HCT116 (cell line): ENCODE results near the gene ZBTB49. TPM values are rescaled to one million over a fixed set of nuclear protein-coding genes. Genes with fewer than 3 reads are reported as not detected.

ENCODE experiments used
- ATAC-seq: fragments of 200-7000 bp; cut with Tn5 transposase; 2 replicates; pipeline ENCODE4 v1.9.1; 2020; ENCODE audit warnings: mild to moderate bottlenecking, moderate library complexity
- BruUV-seq: library from RNA; stranded (reverse); fragments of 400-500 nt; replicated peaks from 2 replicates; lab custom pipeline; 2021; lab: Mats Ljungman, UMichigan
- CTCF ChIA-PET: fragments of 300-600 bp; sonication (Branson Sonifier 250); formaldehyde crosslinking; loops from one replicate; lab custom pipeline; 2021; ENCODE audit warnings: antibody characterized with exemption; lab: Charles Lee
- POLR2A ChIA-PET: fragments of 300-600, 350-600 bp; sonication (Branson Sonifier 250); formaldehyde crosslinking; loops from one replicate; lab custom pipeline; 2021; ENCODE audit warnings: antibody characterized with exemption; lab: Charles Lee
- RAD21 ChIA-PET, 2 experiments: fragments of 300-600 bp; sonication (Branson Sonifier 250); formaldehyde crosslinking; loops; one replicate each; lab custom pipeline; 2023; ENCODE audit warnings: low total read pairs in 2 of 2; ENCODE audit not compliant: uncharacterized antibody in 2 of 2, unreplicated experiment in 2 of 2, low non-redundant PET in 1 of 2; lab: Charles Lee
- DNase-seq: peaks from one replicate; pipeline ENCODE4 v3.0.0-alpha.2; 2010; ENCODE audit warnings: low read depth, low spot score
- H2AFZ ChIP-seq: fragments of 200-600 bp; shearing (Covaris generic), sonication (generic); 2 replicates; pipeline ENCODE4 v1.6.1; 2017; ENCODE audit warnings: low read depth, mixed run types, mixed read lengths, antibody characterized with exemption, low read length; ENCODE audit not compliant: poor library complexity, severe bottlenecking
- H3K27ac ChIP-seq: 2 replicates; pipeline ENCODE4 v1.5.1; 2012; ENCODE audit warnings: low read depth, low read length
- H3K27me3 ChIP-seq: fragments of 200-600 bp; sonication (generic); 2 replicates; pipeline ENCODE4 v1.6.1; 2016; ENCODE audit warnings: mixed run types, low read length, mixed read lengths; ENCODE audit not compliant: insufficient read depth
- H3K36me3 ChIP-seq, 2 experiments: fragments of 200-500 bp in 1 of 2; fragments of 200-600 bp in 1 of 2; sonication (Bioruptor generic) in 1 of 2; sonication (generic) in 1 of 2; 2 replicates each; pipeline versions ENCODE4 v1.5.1 to v1.6.1; 2014 to 2016; ENCODE audit warnings: low read length in 2 of 2, inconsistent platforms in 1 of 2, mixed read lengths in 1 of 2, mixed run types in 1 of 2; ENCODE audit not compliant: insufficient read depth in 2 of 2, control insufficient read depth in 1 of 2
- H3K4me1 ChIP-seq, 2 experiments: fragments of 200-600 bp in 1 of 2; sonication (generic) in 1 of 2; 2 replicates each; pipeline versions ENCODE4 v1.5.1 to v1.6.1; 2012 to 2017; ENCODE audit warnings: low read length in 2 of 2, inconsistent platforms in 1 of 2, mild to moderate bottlenecking in 1 of 2, mixed read lengths in 1 of 2, mixed run types in 1 of 2, moderate library complexity in 1 of 2; ENCODE audit not compliant: insufficient read depth in 2 of 2, control insufficient read depth in 1 of 2
- H3K4me2 ChIP-seq: fragments of 200-600 bp; sonication (generic); 2 replicates; pipeline ENCODE4 v1.6.1; 2017; ENCODE audit warnings: mixed run types, low read length, mixed read lengths
- H3K4me3 ChIP-seq, 2 experiments: fragments of 200-600 bp in 1 of 2; sonication (generic) in 1 of 2; replicated peaks in 1 of 2; 2 replicates each; pipeline ENCODE4 v1.5.1; 2011 to 2016; ENCODE audit warnings: low read length in 2 of 2, control low read depth in 1 of 2, low read depth in 1 of 2, mild to moderate bottlenecking in 1 of 2, mixed read lengths in 1 of 2, mixed run types in 1 of 2
- H3K79me2 ChIP-seq: fragments of 200-600 bp; sonication (generic); 2 replicates; pipeline ENCODE4 v1.6.1; 2017; ENCODE audit warnings: mild to moderate bottlenecking, mixed run types, low read length, moderate library complexity, mixed read lengths; ENCODE audit not compliant: insufficient read depth
- H3K9ac ChIP-seq: fragments of 200-600 bp; sonication (generic); 2 replicates; pipeline ENCODE4 v1.6.1; 2016; ENCODE audit warnings: low read length, mixed read lengths
- H3K9me2 ChIP-seq: fragments of 200-600 bp; sonication (generic), shearing (Covaris generic); 2 replicates; pipeline ENCODE4 v1.6.1; 2017; ENCODE audit warnings: mixed run types, mild to moderate bottlenecking, moderate library complexity; ENCODE audit not compliant: insufficient read depth
- H3K9me3 ChIP-seq, 2 experiments: fragments of 200-500 bp in 1 of 2; fragments of 200-600 bp in 1 of 2; sonication (Bioruptor generic) in 1 of 2; sonication (generic) in 1 of 2; 2 replicates each; pipeline ENCODE4 v1.6.1; 2014 to 2017; ENCODE audit warnings: low read length in 2 of 2, mixed read lengths in 2 of 2, inconsistent platforms in 1 of 2, low read depth in 1 of 2, mild to moderate bottlenecking in 1 of 2, mixed run types in 1 of 2, moderate library complexity in 1 of 2; ENCODE audit not compliant: control insufficient read depth in 1 of 2, insufficient read depth in 1 of 2
- H4K20me1 ChIP-seq: fragments of 200-600 bp; sonication (generic), shearing (Covaris generic); 2 replicates; pipeline ENCODE4 v1.6.1; 2017; ENCODE audit warnings: mixed run types, mild to moderate bottlenecking, moderate library complexity; ENCODE audit not compliant: insufficient read depth
- MAX ChIP-seq: IDR thresholded peaks from 2 replicates; pipeline ENCODE4 v1.6.1; 2012
- POLR2AphosphoS5 ChIP-seq: IDR thresholded peaks from 2 replicates; pipeline ENCODE4 v1.6.1; 2011; ENCODE audit warnings: mild to moderate bottlenecking, low read depth, low read length, moderate library complexity
- RAD21 ChIP-seq: IDR thresholded peaks from 2 replicates; pipeline ENCODE4 v1.6.1; 2012; ENCODE audit warnings: low read depth, mild to moderate bottlenecking
- SRF ChIP-seq: IDR thresholded peaks from 2 replicates; pipeline ENCODE4 v1.6.1; 2012; ENCODE audit warnings: low read depth
- YY1 ChIP-seq: IDR thresholded peaks from 2 replicates; pipeline ENCODE4 v1.6.1; 2011; ENCODE audit warnings: low read length, low read depth, moderate library complexity, mild to moderate bottlenecking; ENCODE audit not compliant: insufficient replicate concordance; ENCODE audit errors: extremely low read depth
- intact Hi-C: fragments of 100-400 bp; cut with micrococcal nuclease; formaldehyde crosslinking; loops from 2 replicates; pipeline ENCODE4 v1.10.0; 2022
- total RNA-seq: library from RNA; stranded (reverse); gene quantifications from one replicate; pipeline ENCODE4 v1.2.1, GENCODE V29; 2021; ENCODE audit not compliant: unreplicated experiment
- TF ChIP-seq, protein P1 (sequence below), 3 experiments: fragments of 200-600 bp in 1 of 3; sonication (generic) in 1 of 3; IDR thresholded peaks in 2 of 3; conservative IDR thresholded peaks in 1 of 3; 2 replicates each; pipeline ENCODE4 v1.5.1; 2012 to 2017; ENCODE audit warnings: low read depth in 2 of 3, low read length in 2 of 3, antibody characterized with exemption in 1 of 3, borderline replicate concordance in 1 of 3, control low read depth in 1 of 3, mild to moderate bottlenecking in 1 of 3, mixed read lengths in 1 of 3, mixed run types in 1 of 3, moderate library complexity in 1 of 3; ENCODE audit not compliant: insufficient read depth in 1 of 3

The ZBTB49 gene
- total RNA-seq, 1 experiment from 2014 or later: 3.9 TPM

GRCh38 chr4:4341861-4342650 is 52.0 kb downstream of the ZBTB49 start (continued):
- TF ChIP-seq, protein P1, sequence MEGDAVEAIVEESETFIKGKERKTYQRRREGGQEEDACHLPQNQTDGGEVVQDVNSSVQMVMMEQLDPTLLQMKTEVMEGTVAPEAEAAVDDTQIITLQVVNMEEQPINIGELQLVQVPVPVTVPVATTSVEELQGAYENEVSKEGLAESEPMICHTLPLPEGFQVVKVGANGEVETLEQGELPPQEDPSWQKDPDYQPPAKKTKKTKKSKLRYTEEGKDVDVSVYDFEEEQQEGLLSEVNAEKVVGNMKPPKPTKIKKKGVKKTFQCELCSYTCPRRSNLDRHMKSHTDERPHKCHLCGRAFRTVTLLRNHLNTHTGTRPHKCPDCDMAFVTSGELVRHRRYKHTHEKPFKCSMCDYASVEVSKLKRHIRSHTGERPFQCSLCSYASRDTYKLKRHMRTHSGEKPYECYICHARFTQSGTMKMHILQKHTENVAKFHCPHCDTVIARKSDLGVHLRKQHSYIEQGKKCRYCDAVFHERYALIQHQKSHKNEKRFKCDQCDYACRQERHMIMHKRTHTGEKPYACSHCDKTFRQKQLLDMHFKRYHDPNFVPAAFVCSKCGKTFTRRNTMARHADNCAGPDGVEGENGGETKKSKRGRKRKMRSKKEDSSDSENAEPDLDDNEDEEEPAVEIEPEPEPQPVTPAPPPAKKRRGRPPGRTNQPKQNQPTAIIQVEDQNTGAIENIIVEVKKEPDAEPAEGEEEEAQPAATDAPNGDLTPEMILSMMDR (IDR thresholded peaks at IDR 0.05 in 2 of 3, conservative IDR thresholded peaks at IDR 0.05 in 1 of 3; ENCODE audit: borderline replicate concordance in 1 of 3, insufficient read depth in 1 of 3, low read depth in 2 of 3, low read length in 2 of 3): no peak

DNA sequence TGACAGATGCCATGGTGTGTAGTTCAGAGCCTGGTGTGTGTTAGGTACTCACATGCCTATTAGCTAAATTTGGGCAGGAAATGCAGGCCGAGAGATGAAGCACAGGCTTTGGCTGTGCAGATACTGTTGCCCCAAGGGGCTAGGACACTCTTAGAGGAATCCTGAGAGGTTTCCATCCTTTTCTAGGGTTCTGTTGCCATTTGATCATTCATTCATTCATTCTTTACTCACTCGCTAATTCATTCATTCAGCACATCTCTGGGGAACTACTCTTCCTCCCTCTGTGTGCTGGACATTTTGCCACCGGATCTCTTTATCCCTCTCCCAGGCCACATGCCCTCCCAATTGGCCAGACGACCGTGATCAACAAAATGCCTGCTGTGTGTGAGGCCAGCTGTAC is 53.0 kb downstream of the ZBTB49 start:
- ChIA-PET POLR2A (no interaction called here), CTCF (no interaction called here)
- Histone ChIP-seq H3K9me2 (no peaks in the 10 kb centered on the region), H3K9ac (no peak overlapping the region), H3K27me3 (no peaks in the 10 kb centered on the region), H4K20me1 (no peaks in the 10 kb centered on the region), H2AFZ (no peak overlapping the region), H3K4me2 (no peak overlapping the region), H3K4me3 (no peak overlapping the region)
- no peak for ATAC-seq
- no peak for TF ChIP-seq MAX
- no peak for TF ChIP-seq RAD21
- no peak for TF ChIP-seq YY1
- no peak for TF ChIP-seq POLR2AphosphoS5
- TF ChIP-seq SRF: no peak
- TF ChIP-seq, all 23 proteins: peak for 0
- H3K79me2 ChIP-seq: no peaks in the 10 kb centered on the region
- DNase-seq: no peak
- intact Hi-C loops: no loop called here
- RAD21 ChIA-PET: no interaction called here
- no peak overlapping the region for H3K27ac ChIP-seq
- no TSS peak for BruUV-seq
- H3K4me1 ChIP-seq: no peaks in the 10 kb centered on the region
- H3K36me3 ChIP-seq: no peaks in the 10 kb centered on the region
- no peaks in the 10 kb centered on the region for H3K9me3 ChIP-seq
